Measurements from ENCODE around the gene SLFN13.
"Not testable (repeated sequence)": the region's sequence is repeated elsewhere in the genome, so short reads cannot be mapped to it uniquely, and the experiment has no call there.

The SLFN13 gene

DNA sequence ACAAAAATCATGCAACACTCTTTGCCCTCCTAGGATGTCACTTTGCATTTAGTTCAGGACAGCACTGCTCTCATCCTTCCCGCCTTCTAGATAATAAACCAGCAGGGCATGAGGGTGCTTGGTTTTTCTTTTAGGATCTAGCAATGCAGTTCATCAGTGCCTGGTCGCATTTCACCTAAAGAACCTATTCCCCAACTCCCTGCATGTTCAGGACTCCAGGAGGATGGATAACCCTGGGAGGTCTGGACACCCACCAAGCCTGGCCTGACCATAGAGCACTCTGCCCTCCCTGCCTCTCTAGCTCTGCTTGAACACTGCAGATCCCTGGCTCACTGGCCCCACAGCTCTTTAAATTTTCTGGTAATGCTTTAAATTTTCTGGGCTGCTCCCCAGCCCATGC, 18.9 kb downstream of the SLFN13 start:
- no peak for DNase-seq

GRCh38 chr17:35428229-35428628, 20.3 kb downstream of the SLFN13 start:
- no peak for DNase-seq

DNA sequence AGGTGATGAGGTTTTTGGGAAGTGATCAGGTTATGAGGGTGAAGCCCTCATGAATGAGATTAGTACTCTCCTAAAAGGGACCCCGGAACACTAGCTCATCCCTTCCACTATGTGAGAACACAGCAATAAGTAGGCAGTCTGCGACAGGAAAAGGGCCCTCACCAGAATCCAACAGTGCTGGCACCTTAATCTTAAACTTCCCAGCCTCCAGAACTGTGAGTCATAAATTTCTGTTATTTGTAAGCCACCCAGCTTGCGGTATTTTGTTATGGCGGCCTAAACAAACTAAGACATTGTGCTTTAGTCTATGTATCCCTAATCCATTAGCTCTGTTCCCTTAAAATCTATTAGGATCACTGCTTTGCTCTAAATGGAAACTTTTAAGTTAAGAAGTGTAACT, 24.8 kb downstream of the SLFN13 start:
- DNase-seq: no peak

DNA sequence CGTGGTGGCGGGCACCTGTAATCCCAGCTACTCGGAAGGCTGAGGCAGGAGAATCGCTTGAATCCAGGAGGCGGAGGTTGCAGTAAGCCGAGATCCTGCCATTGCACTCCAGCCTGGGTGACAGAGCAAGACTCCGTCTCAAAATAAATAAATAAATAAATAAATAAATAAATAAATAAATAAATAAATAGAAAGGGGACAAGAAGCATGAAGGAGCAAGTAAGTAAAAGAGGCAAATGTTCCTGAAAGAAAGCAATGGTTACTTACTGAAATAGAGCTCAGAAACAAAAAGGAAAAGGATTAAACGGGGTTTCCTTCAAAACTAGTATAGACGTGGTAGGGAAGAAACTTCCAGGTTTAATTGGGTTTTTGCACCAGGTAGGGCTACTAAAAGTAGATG, 27.5 kb downstream of the SLFN13 start:
- DNase-seq: not testable (repeated sequence)

- no peak for DNase-seq
These were observed 31.9 kb downstream of the SLFN13 start for GRCh38 chr17:35416659-35417058.

- not testable (repeated sequence) for DNase-seq
These were observed 33.9 kb downstream of the SLFN13 start for GRCh38 chr17:35414707-35415106.

- no peak for DNase-seq
These were observed 34.3 kb downstream of the SLFN13 start for GRCh38 chr17:35414247-35414646.

DNA sequence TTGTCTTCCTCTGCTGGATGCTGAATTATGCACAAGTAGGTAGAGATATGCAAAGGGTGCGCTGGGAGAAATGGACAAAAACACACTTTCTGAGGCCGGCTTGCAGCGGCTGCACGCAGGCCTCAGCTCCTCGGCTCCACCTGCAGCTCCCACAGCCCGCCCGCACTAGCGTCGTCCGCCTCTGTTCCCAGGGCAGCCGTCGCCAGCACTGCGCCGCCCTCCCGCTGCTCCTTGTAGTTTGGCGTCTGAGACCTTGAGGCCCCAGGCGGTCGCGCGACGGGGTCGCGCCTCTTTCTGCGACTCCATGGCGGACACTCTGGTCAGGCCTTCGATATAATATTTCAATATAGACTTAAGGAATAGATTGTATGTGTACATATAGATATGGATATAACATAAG, 41.0 kb downstream of the SLFN13 start:
- no peak for DNase-seq

DNA sequence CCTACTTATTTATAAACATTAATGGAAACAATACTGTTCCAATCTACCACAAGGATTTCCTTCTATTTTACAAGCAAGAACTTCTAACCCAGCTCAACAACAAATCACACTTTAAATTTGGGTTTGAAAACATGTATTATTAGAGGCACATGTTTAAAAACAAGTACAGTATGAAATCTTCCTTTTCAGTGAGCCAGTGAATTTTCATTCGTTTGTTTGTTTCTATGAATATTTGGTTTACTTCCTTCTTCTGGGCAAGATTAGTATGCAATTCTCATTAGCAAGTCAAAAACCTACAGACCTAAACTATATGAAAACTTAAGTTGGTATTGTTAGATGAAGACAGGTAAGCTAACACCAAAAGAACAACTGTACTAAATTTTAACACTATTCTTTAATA, 42.0 kb downstream of the SLFN13 start:
- DNase-seq: no peak

- DNase-seq: no peak
These were observed 44.2 kb downstream of the SLFN13 start for GRCh38 chr17:35404360-35404759.

DNA sequence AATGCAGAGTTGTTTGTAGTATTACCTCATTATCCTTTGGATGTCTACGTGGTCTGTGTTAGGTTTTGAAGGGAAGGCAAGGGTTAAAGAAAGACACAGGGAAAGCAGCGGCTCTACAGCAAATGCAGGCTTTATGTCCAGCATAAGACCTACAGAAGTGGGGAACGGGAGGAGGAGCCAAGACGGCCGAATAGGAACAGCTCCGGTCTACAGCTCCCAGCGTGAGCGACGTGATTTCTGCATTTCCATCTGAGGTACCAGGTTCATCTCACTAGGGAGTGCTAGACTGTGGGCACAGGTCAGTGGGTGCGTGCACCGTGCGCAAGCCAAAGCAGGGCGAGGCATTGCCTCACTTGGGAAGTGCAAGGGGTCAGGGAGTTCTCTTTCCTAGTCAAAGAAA, 54.8 kb downstream of the SLFN13 start:
- not testable (repeated sequence) for DNase-seq

DNA sequence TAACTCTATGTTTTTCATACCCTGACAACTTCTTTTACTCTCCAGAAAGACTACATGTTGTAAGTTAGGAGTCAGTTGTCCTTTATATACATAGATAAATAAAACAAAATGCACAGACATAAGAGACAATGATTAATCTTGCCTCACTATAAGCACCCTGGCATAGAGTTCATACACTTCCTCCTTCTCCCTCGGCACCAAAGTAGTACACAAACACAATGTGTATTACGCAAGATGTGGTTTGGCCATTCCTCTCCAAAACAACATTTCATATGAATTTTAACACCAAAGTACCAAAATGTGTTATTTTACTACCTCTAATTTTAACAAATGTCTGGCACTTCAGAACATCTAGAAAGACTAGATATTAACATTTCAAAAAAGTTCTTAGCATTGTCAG, 57.9 kb downstream of the SLFN13 start:
- DNase-seq: no peak

DNA sequence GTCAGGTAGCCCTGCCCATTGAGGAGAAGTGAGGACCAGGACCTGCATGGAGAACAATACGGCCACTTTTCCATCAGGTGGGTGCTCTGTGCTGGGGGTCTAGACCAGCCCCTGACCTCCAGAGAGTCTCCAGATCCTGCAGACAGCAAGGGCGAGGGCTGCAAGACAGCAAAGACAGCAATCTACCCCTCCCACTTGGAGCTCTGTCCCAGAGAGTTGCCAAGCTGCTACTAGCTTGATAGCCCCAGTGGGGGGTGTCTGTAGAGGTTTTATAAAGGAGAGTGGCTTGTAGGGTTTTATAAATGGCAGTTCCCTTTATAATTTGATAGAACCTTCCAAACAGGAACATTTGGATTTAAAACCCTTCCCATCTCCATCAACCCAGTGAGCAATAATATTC, 58.4 kb downstream of the SLFN13 start:
- DNase-seq: no peak

DNA sequence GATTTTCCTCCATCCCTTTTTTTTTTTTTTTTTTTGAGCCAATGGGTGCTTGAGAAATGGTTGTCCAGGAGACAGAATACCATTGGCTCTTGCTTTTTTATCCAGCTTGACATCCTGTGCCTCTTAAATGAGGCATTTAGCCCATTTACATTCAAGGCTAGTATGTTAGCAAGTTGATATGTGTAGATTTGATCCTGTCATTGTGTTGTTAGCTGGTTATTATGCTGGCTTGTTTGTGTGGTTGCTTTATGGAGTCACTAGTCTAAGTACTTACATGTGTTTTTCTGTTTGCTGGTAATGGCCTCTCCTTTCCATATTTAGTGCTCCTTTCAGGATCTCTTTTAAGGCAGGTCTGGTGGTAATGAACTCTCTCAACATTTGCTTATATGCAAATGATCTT, 61.1 kb downstream of the SLFN13 start:
- DNase-seq: no peak
